ENCODE results near the gene FUBP1. TPM values are rescaled to one million over a fixed set of nuclear protein-coding genes. Genes with fewer than 3 reads are reported as not detected.

The FUBP1 gene
- total and polyA plus RNA-seq, 9 of the 15 experiments (the other 6 are each of a cell fraction or from before 2014, with no cell fraction given): 104 to 294 (median 213) TPM

GRCh38 chr1:78003882-78004718 is 25.2 kb upstream of the FUBP1 start (continued):
- TF ChIP-seq ZBTB33 (CRISPR knock-in tag; IDR thresholded peaks at IDR 0.05): no peak
- TF ChIP-seq NFATC3 (IDR thresholded peaks at IDR 0.05): 0 out of 2 replicates have a peak, but pooled peaks have one; percentile 26
- TF ChIP-seq ZNF57 (CRISPR knock-in tag; IDR thresholded peaks at IDR 0.05): peak; percentile 99
- peak; percentile 90 for TF ChIP-seq AFF4 (CRISPR knock-in tag; IDR thresholded peaks at IDR 0.05)
- TF ChIP-seq ZNF778 (CRISPR knock-in tag; IDR thresholded peaks at IDR 0.05): 0 out of 2 replicates have a peak, but pooled peaks have one; percentile 87
- peak; percentile 94 for TF ChIP-seq ZNF764 (CRISPR knock-in tag; IDR thresholded peaks at IDR 0.05; ENCODE audit: low read depth)
- no peak for TF ChIP-seq JUN (IDR thresholded peaks at IDR 0.05; ENCODE audit: borderline replicate concordance, low read depth, low read length)
- TF ChIP-seq JUN (CRISPR knock-in tag; IDR thresholded peaks at IDR 0.05; ENCODE audit: borderline replicate concordance): no peak
- TF ChIP-seq ZBTB2 (IDR thresholded peaks at IDR 0.05): no peak
- TF ChIP-seq ZNF318 (IDR thresholded peaks at IDR 0.05; ENCODE audit: borderline replicate concordance in 1 of 2, low read depth in 1 of 2): peak in 1 of 2 experiments; percentile 90; a peak in 2 of 4 replicates
